Skeletal muscle tissue (tissue), 4 donors: ENCODE measurements around the gene OR52A5. TPM values are rescaled to one million over a fixed set of nuclear protein-coding genes. Genes with fewer than 3 reads are reported as not detected.

ENCODE experiments used
- H3K27ac ChIP-seq: one replicate; pipeline ENCODE4 v1.7.0; 2013; ENCODE audit warnings: mild to moderate bottlenecking, low read depth, low read length, inconsistent platforms
- H3K27me3 ChIP-seq, 3 donors: one replicate each; pipeline ENCODE4 v1.7.0; 2013; ENCODE audit warnings: low read length in 3 of 3; ENCODE audit not compliant: control insufficient read depth in 3 of 3, insufficient read depth in 3 of 3
- H3K36me3 ChIP-seq, 3 donors: one replicate each; pipeline ENCODE4 v1.7.0; 2013; ENCODE audit warnings: low read length in 3 of 3; ENCODE audit not compliant: control insufficient read depth in 3 of 3, insufficient read depth in 3 of 3
- H3K4me1 ChIP-seq, 3 donors: one replicate each; pipeline ENCODE4 v1.7.0; 2013; ENCODE audit warnings: low read length in 3 of 3, mild to moderate bottlenecking in 3 of 3; ENCODE audit not compliant: control insufficient read depth in 3 of 3, insufficient read depth in 3 of 3
- H3K4me3 ChIP-seq, 3 donors: one replicate each; pipeline ENCODE4 v1.7.0; 2013; ENCODE audit warnings: low read length in 3 of 3
- H3K9ac ChIP-seq, 3 donors: one replicate each; pipeline ENCODE4 v1.7.0; 2013; ENCODE audit warnings: low read length in 3 of 3, mild to moderate bottlenecking in 3 of 3, moderate library complexity in 2 of 3, low read depth in 1 of 3
- H3K9me3 ChIP-seq, 3 donors: one replicate each; pipeline ENCODE4 v1.7.0; 2013; ENCODE audit warnings: low read length in 3 of 3; ENCODE audit not compliant: control insufficient read depth in 3 of 3
- total RNA-seq: library from RNA; depleted of rRNA; stranded (reverse); fragments of >200 nt; gene quantifications from one replicate; pipeline ENCODE4 v1.2.3, GENCODE V29; 2014
- donor health status: Osteomylitis.

OR52A5 gene
- total RNA-seq, 1 donor from 2014 or later: not detected

GRCh38 chr11:5118893-5119292 lies 19.3 kb downstream of the OR52A5 start:
- Histone ChIP-seq H3K9ac (no peak overlapping the region), H3K4me1 (no peaks in the 10 kb centered on the region), H3K27ac (no peak overlapping the region), H3K9me3 (no peaks in the 10 kb centered on the region), H3K36me3 (no peaks in the 10 kb centered on the region), H3K27me3 (no peaks in the 10 kb centered on the region), H3K4me3 (no peak overlapping the region)

DNA sequence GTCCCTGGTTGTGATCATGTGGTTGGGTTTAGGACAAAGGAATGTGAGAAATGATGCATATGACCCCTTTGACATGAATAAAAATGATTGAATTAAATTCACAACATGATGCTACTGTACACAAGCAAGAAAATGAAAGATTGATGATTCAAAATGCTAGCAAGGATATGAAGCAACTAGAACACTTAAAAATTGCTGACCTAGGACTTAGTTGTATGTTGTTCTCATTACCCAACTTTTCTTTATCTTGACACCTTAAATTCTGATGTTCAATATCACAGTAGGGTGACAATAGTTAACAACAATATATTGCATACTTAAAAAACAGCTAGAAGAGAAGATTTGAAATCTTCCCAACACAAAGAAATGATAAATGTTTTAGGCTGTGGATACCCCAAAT lies 20.6 kb downstream of the OR52A5 start:
- Histone ChIP-seq H3K9ac (no peak overlapping the region), H3K27ac (no peak overlapping the region), H3K36me3 (no peaks in the 10 kb centered on the region), H3K4me3 (no peak overlapping the region), H3K27me3 (no peaks in the 10 kb centered on the region), H3K4me1 (no peaks in the 10 kb centered on the region), H3K9me3 (no peaks in the 10 kb centered on the region)

DNA sequence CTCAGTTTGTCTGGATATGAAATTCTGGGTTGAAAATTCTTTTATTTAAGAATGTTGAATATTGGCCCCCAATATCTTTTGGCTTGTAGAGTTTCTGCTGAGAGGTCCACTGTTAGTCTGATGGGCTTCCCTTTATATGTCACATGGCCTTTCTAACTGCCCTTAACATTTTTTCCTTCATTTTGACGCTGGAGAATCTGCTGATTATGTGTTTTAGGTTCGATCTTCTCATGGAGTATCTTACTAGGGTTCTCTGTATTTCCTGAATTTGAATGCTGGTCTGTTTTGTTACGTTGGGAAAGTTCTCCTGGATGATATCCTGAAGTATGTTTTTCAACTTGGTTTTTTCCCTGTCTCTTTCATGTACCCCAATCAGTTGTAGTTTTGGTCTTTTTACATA lies 22.8 kb downstream of the OR52A5 start:
- H3K9ac ChIP-seq: no peak overlapping the region
- no peaks in the 10 kb centered on the region for H3K9me3 ChIP-seq
- no peaks in the 10 kb centered on the region for H3K4me1 ChIP-seq
- H3K4me3 ChIP-seq: no peak overlapping the region
- no peaks in the 10 kb centered on the region for H3K36me3 ChIP-seq
- no peaks in the 10 kb centered on the region for H3K27me3 ChIP-seq
- H3K27ac ChIP-seq: no peak overlapping the region

DNA sequence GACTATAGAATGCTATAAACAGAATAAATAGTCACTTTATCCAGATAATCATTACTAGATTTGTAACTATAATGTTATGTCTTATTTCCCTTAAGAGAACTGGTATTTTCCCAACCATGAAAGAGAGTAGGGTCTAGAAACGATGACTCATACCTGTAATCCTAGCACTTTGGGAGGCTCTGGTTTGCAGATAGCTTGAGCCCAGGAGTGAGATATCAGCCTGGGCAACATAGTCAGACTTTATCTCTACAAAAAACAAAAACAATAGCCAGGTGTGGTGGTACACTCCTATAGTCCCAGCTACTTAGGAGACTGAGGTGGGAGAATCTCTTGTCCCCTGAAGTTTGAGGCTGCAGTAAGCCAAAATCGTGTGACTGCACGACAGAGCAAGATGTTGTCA lies 30.9 kb downstream of the OR52A5 start:
- Histone ChIP-seq H3K4me3 (no peak overlapping the region), H3K27ac (no peak overlapping the region), H3K36me3 (no peaks in the 10 kb centered on the region)

GRCh38 chr11:5103066-5103465 lies 35.1 kb downstream of the OR52A5 start:
- no peaks in the 10 kb centered on the region for H3K4me1 ChIP-seq
- H3K4me3 ChIP-seq: no peak overlapping the region
- H3K27me3 ChIP-seq: no peaks in the 10 kb centered on the region
- H3K9me3 ChIP-seq: no peaks in the 10 kb centered on the region
- no peaks in the 10 kb centered on the region for H3K36me3 ChIP-seq
- no peak overlapping the region for H3K9ac ChIP-seq
- no peak overlapping the region for H3K27ac ChIP-seq

More for the DNA sequence above, 30.9 kb downstream of the OR52A5 start:
- Histone ChIP-seq H3K9me3 (no peaks in the 10 kb centered on the region), H3K4me1 (no peaks in the 10 kb centered on the region), H3K9ac (no peak overlapping the region), H3K27me3 (no peaks in the 10 kb centered on the region)

DNA sequence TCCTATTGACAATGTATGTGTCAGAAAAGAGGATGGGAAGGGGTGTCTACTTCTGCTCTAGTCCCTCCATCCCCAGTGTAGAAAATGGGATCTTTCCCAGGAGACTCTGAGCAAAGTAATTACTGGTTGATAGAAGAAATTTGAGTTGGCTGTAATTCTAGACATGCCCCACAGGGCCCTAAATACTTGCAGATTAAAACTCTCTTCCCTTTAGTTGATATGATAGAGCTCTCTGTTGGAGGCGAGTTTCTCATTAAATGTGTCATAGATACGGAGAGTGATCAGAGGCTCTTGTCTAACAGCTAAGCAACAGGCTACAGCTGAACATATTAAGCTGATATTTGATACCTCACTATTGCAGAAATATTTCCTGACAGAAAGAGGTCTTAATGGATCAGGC lies 35.9 kb downstream of the OR52A5 start:
- Histone ChIP-seq H3K9me3 (no peaks in the 10 kb centered on the region), H3K4me3 (no peak overlapping the region), H3K9ac (no peak overlapping the region), H3K27ac (no peak overlapping the region), H3K36me3 (no peaks in the 10 kb centered on the region), H3K27me3 (no peaks in the 10 kb centered on the region), H3K4me1 (no peaks in the 10 kb centered on the region)

- Histone ChIP-seq H3K27ac (no peak overlapping the region), H3K9ac (no peak overlapping the region), H3K9me3 (no peaks in the 10 kb centered on the region), H3K4me1 (no peaks in the 10 kb centered on the region), H3K27me3 (no peaks in the 10 kb centered on the region), H3K36me3 (no peaks in the 10 kb centered on the region), H3K4me3 (no peak overlapping the region)
These were observed 42.1 kb downstream of the OR52A5 start for GRCh38 chr11:5096011-5096410.

- no peak overlapping the region for H3K4me3 ChIP-seq
- no peaks in the 10 kb centered on the region for H3K9me3 ChIP-seq
- H3K9ac ChIP-seq: no peak overlapping the region
- H3K27me3 ChIP-seq: no peaks in the 10 kb centered on the region
- no peaks in the 10 kb centered on the region for H3K4me1 ChIP-seq
- H3K27ac ChIP-seq: no peak overlapping the region
- no peaks in the 10 kb centered on the region for H3K36me3 ChIP-seq
These were observed 45.2 kb downstream of the OR52A5 start for GRCh38 chr11:5092821-5093585.

DNA sequence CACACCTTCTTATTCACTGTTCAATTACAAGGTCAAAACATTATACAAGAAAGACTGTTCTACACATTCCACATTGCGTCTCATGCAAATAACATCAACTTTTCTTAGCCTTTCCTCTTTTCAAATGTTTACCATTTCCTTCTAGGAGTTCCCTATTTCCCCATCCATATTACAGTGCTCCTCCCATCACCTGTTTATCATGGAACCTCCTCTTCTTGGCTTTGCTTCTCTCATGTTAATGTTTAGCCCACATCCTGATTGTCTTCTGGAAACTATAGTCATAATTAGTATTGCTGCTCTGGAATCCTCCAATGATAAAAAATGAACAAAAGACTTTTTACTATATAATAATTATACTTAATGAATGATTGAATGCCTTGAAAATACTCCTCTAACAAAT lies 47.5 kb downstream of the OR52A5 start:
- H3K9ac ChIP-seq: no peak overlapping the region
- no peak overlapping the region for H3K27ac ChIP-seq
- no peaks in the 10 kb centered on the region for H3K4me1 ChIP-seq
- H3K36me3 ChIP-seq: no peaks in the 10 kb centered on the region
- H3K27me3 ChIP-seq: no peaks in the 10 kb centered on the region
- H3K9me3 ChIP-seq: no peaks in the 10 kb centered on the region
- no peak overlapping the region for H3K4me3 ChIP-seq

DNA sequence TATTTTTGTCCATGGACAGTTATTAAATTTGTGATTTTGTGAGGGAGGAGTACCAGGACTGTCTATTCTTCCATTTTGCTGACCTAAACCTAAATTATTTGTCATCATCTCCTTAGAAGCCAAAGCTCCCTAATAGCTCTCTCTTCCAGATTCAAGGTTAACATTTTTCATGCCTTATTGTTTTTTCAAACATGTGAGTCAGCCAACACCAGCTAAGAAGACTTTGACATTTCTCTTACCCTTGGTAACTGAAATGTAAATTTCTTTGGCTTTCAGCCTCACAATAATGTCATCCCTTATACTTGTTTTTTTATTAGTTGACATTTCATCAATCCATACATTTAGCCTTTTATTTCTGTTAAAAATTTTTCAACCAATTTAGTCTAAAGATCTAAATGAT lies 49.6 kb downstream of the OR52A5 start:
- no peak overlapping the region for H3K27ac ChIP-seq
- H3K9me3 ChIP-seq: no peaks in the 10 kb centered on the region
- H3K27me3 ChIP-seq: no peaks in the 10 kb centered on the region
- H3K9ac ChIP-seq: no peak overlapping the region
- no peaks in the 10 kb centered on the region for H3K36me3 ChIP-seq
- no peaks in the 10 kb centered on the region for H3K4me1 ChIP-seq
- H3K4me3 ChIP-seq: no peak overlapping the region
